Forelimb muscle (tissue), 1 donor: ENCODE data around the gene SNHG17. TPM values are rescaled to one million over a fixed set of nuclear protein-coding genes. Genes with fewer than 3 reads are reported as not detected.
"Not testable (repeated sequence)": the region's sequence is repeated elsewhere in the genome, so short reads cannot be mapped to it uniquely, and the experiment has no call there.

ENCODE experiments used
- DNase-seq: peaks from one replicate; pipeline ENCODE4 v3.0.0-alpha.2; 2013; ENCODE audit warnings: low read depth
- polyA plus RNA-seq: library from polyadenylated mRNA; unstranded; fragments of 120-200 nt; gene quantifications from one replicate; pipeline ENCODE4 v1.2.1, GENCODE V29; 2013; ENCODE audit not compliant: insufficient read length

The SNHG17 gene
- polyA plus RNA-seq, 1 donor = 35.5 TPM

DNA sequence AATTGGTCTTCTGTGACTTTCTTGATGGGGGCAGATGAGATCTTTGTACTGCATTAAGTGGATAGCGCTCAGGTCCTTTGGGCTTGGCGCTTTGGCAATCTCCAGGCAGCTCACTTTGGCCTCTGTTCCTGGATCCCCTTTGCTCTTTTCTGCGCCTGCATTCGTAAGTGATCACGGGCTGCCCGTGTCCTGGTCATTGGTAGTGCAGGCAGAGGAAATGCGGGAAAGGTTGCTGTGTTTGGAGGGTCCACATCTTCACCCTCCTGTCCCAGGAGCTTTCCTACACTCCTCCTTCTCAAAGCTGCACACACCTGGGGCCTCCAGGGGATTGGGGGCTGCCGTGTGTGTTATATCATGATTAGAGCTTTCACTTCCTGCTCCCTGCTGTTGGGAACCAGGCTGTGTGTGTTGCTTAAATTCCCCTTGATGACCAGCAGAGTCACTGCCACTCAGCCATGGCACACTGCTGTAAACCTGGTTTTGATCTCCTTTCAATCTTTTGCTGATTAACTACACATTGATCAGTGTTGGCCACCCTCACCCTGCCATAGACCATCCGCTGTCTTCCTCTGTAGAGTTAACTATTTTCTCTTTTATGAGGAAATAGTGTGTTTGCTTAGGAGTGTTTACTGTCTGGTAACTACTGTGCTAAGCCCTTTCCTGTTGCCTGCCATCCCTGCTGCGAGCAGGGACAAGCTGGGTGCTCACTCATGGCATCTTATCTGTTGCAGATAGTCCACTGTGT lies 13.0 kb upstream of the SNHG17 start:
- no peak for DNase-seq

- DNase-seq = no peak
These were observed 12.1 kb upstream of the SNHG17 start for GRCh38 chr20:38447251-38447661.

- DNase-seq = peak; percentile 78
These were observed 11.5 kb upstream of the SNHG17 start for GRCh38 chr20:38446441-38447209.

DNA sequence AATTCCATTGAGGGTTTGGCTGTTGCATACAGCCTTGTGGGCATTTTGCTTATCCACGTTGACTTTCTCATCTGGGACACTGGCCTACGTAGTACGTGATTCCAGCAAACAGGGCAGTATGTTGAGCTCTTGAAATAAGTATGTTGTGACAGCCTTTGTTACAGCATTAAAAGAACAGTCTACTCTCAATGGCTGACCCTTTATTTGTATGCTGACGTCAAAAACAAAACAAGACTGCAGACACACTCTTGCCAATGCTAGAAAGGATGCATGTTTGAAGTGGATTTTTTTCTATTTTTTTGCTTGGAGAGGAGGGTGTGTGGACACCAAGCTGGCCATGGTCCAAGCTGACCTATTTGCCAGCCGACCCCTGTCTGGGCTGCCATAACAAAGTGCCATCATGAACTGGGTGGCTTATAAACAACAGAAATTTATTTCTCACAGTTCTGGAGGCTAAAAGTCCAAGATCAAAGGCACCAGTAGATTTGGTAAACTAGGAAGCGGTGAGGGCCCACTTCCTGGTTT lies 10.8 kb upstream of the SNHG17 start:
- no peak for DNase-seq

GRCh38 chr20:38445381-38445796 lies 10.3 kb upstream of the SNHG17 start:
- DNase-seq = no peak

- no peak for DNase-seq
These were observed 6.8 kb upstream of the SNHG17 start for GRCh38 chr20:38441916-38442315.

DNA sequence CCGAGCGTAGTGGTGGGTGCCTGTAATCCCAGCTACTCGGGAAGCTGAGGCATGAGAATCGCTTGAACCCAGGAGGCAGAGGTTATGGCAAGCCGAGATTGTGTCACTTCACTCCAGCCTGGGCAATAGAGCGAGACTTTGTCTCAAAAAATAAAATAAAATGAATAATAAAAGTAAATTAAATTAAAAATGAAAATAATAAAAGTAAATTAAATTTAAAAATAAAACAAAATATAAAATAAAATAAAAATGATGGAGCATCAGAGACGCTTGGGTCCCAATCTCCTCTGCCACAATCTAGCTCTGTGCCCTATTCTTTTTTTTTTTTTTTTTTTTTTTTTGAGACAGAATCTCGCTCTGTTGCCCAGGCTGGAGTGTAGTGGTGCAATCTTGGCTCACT lies 6.0 kb upstream of the SNHG17 start:
- not testable (repeated sequence) for DNase-seq

GRCh38 chr20:38437796-38438195 lies 2.7 kb upstream of the SNHG17 start:
- DNase-seq = no peak

DNA sequence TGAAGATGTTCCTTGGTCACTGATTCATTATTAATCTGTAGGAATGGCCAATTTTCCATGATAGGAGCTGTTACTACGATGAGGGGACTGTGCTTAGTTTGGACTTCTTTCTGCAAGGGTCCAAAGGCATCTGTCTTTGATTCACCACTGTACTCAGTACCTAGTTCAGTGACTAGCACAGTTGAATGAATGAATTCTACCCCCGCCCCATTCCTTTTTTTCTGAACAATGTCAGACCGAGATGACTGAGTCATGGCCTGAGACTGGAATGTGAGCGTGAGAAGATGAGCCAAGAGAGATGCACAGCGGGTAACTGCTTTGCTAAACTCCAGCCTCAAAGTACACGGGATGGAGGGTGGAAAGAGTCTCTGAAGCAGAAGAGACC lies 419 bp upstream of the SNHG17 start:
- DNase-seq = no peak

DNA sequence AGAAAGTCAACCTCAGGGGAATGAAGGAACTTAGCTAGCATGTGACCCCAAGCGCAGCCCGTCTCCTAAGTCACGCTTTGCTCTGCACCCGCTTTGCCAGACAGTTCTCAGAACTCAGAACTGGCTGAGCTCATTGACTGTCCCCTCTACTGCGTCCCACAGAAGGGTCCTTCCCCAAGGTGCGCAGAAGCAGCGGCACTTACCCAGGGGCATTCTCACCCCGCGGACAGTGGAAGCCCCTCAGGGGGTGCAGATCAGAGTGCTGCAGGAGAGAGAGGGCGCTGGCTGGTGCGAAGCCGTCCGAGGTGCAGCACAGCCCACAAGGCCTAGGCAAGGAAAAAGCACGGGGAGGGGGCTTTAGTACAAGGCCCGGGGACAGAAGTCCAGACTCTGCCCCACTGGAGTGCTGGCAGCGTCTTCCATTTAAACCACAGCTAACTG lies 807 bp downstream of the SNHG17 start:
- no peak for DNase-seq

DNA sequence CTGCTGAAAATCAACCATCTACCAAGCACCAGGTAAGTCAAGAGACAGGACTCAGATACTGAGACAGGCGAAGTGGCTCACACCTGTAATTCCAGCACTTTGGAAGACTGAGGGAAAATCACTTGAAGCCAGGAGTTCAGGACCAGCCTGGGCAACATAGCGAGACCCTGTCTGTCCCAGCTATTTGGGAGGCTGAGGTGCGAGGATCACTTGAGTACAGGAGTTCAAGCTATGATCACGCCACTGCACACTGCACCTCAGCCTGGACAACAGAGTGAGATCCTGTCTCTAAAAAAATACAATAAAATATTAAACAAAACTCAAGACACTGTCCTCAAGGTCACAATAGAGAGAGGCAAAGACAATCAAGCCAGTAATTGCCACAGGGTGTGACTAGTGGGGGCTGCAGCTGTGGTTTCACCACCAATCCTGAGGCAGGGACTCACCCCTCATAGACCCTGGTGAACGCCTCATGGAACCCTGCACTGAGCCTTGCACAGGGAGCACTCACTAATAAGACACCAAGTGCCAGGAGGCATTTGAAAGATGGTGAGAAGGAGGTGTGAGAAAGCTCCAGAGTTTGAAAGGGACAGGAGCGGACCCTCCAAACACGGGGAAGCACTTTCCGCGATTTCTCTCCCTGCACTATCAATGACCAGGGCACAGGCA lies 1.7 kb downstream of the SNHG17 start:
- DNase-seq = no peak

DNA sequence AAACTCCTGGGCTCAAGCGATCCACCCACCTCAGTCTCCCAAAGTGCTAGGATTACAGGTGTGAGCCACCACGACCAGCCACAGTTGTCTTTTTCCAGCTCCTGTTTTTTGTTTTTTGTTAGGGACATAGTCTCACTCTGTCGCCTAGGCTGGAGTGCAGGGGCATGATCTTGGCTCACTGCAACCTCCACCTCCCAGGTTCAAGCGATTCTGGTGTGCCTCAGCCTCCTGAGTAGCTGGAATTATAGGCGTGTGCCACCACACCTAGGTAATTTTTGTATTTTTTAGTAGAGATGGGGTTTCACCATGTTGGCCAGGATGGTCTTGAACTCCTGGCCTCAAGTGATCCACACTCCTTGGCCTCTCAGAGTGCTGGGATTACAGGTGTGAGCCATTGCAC lies 2.3 kb downstream of the SNHG17 start:
- DNase-seq = not testable (repeated sequence)

- DNase-seq = no peak
These were observed 2.8 kb downstream of the SNHG17 start for GRCh38 chr20:38432292-38432691.

- DNase-seq = no peak
These were observed 4.3 kb downstream of the SNHG17 start for GRCh38 chr20:38430679-38431325.

GRCh38 chr20:38429301-38429700 lies 5.8 kb downstream of the SNHG17 start:
- no peak for DNase-seq

- DNase-seq = no peak
These were observed 6.3 kb downstream of the SNHG17 start for GRCh38 chr20:38428800-38429199.

GRCh38 chr20:38427655-38428023 lies 7.5 kb downstream of the SNHG17 start:
- DNase-seq = no peak

- no peak for DNase-seq
These were observed 8.9 kb downstream of the SNHG17 start for GRCh38 chr20:38426006-38426897.

- DNase-seq = no peak
These were observed 10.7 kb downstream of the SNHG17 start for GRCh38 chr20:38424401-38424800.

- no peak for DNase-seq
These were observed 11.6 kb downstream of the SNHG17 start for GRCh38 chr20:38423541-38423940.

GRCh38 chr20:38421915-38422314 lies 13.2 kb downstream of the SNHG17 start:
- no peak for DNase-seq
